Measurements from ENCODE around the gene GAGE12J.
"Not testable (repeated sequence)": the region's sequence is repeated elsewhere in the genome, so short reads cannot be mapped to it uniquely, and the experiment has no call there.

Gene GAGE12J

GRCh38 chrX:49312176-49312575 lies 9.7 kb upstream of the GAGE12J start:
- no peak for DNase-seq

- DNase-seq, result no peak
Observed at GRCh38 chrX:49316085-49316484, 5.8 kb upstream of the GAGE12J start.

DNA sequence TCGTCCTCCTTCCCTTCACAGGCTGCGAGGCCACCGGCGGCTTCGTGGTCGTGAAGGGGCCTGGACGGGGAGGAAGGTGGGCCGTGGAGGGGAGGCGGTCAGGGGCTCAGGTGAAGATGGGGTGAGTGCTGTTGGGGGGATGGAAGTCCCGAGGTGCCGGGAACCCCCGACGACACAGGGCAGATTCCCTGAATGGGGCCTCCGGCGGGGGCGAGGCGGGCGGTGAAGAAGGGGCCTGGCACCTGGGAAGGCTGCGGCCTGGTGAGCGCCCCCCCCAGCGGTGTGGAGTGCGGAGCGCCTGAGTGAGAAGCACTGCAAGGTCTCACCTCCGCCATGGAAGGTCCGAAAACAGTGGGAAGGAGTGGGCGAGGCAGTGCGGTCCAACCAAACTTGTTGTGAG lies 429 bp downstream of the GAGE12J start:
- DNase-seq, result not testable (repeated sequence)

GRCh38 chrX:49323735-49324134 lies 1.9 kb downstream of the GAGE12J start:
- DNase-seq, result not testable (repeated sequence)

GRCh38 chrX:49330421-49330820 lies 8.6 kb downstream of the GAGE12J start:
- DNase-seq, result not testable (repeated sequence)

DNA sequence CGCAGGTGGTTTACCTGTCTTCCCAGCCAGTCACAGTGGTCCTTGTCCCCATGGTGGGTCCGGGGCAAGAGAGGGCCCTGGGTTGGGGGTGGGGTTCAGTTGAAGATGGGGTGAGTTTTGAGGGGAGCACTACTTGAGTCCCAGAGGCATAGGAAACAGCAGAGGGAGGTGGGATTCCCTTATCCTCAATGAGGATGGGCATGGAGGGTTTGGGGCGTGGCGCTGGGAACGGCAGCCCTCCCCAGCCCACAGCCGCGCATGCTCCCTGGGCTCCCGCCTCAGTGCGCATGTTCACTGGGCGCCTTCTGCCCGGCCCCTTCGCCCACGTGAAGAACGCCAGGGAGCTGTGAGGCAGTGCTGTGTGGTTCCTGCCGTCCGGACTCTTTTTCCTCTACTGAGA lies 9.4 kb downstream of the GAGE12J start, which contains the start of gene GAGE13:
GAGE13 (plus strand) TSS at position 301 of the 400 bp plus-strand sequence. CDS start 1,156 bp downstream, outside the sequence.
- not testable (repeated sequence) for DNase-seq

DNA sequence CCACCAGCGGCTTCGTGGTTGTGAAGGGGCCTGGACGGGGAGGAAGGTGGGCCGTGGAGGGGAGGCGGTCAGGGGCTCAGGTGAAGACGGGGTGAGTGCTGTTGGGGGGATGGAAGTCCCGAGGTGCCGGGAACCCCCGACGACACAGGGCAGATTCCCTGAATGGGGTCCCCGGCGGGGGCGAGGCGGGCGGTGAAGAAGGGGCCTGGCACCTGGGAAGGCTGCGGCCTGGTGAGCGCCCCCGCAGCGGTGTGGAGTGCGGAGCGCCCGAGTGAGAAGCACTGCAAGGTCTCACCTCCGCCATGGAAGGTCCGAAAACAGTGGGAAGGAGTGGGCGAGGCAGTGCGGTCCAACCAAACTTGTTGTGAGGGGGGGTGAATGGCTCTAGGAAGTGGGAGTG lies 10.0 kb downstream of the GAGE12J start:
- DNase-seq, result not testable (repeated sequence)

DNA sequence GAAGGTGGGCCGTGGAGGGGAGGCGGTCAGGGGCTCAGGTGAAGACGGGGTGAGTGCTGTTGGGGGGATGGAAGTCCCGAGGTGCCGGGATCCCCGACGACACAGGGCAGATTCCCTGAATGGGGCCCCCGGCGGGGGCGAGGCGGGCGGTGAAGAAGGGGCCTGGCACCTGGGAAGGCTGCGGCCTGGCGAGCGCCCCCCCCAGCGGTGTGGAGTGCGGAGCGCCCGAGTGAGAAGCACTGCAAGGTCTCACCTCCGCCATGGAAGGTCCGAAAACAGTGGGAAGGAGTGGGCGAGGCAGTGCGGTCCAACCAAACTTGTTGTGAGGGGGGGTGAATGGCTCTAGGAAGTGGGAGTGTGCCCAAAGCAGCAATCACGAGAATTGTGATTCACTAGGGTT lies 19.6 kb downstream of the GAGE12J start:
- DNase-seq, result not testable (repeated sequence)

DNA sequence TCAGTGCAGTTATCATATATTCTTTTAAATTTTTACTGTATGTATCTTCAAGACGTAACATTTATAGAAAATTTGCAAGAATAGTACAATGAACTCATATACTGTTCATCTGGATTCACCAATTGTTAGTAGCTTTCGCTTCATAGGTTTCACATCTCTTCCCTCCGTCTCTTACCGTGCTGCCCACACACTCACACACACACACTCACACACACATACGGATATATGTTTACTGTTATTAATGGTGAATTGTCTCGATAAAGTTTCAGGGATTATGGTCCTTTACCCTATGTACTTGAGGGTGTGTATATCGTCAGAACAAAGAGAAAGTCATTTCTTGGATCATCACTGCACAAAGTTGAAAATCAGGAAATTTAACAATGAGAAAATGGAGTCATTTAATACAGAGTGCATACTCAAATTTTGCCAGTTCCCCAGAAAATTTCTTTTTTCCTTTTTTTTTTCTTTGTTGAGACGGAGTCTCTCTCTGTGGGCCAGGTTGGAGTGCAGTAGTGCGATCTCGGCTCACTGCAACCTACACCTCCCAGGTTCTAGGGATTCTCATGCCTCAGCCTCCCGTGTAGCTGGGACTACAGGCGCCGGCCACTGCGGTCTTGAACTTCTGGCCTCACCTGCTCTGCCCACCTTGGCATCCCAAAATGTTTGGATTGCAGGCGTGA lies 22.8 kb downstream of the GAGE12J start:
- DNase-seq, result not testable (repeated sequence)

- not testable (repeated sequence) for DNase-seq
Observed at GRCh38 chrX:49345402-49345801, 23.6 kb downstream of the GAGE12J start.

DNA sequence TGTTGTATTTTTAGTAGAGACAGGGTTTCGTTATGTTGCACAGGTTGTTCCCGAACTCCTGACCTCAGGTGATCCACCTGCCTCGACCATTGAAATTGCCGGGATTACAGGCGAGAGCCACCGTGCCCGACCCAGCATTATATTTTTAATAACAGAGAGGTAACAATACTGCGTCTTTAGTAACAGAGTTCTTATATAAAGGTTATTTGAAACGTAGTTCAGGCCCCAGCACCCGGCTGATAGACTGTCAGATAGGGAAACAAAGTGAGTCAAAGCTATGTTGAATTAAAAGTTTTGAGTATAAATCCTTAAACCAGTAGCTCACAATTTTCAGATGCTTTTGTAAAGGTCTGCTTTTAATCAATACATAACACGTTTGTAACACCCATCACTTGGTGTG lies 24.3 kb downstream of the GAGE12J start:
- DNase-seq, result not testable (repeated sequence)

Measured in stimulated activated CD4-positive, alpha-beta T cell treated with anti-CD3 and anti-CD28 coated beads, Interleukin-1b, Interleukin-23, amount 100 ng/mL, for 48 hours (primary cell).